GM19467 (cell line): ENCODE data around the gene HK2.
"Not testable (repeated sequence)": the region's sequence is repeated elsewhere in the genome, so short reads cannot be mapped to it uniquely, and the experiment has no call there.

Experiments used
- ATAC-seq: cut with Tn5 transposase; IDR thresholded peaks from one replicate; pipeline ENCODE4 v1.9.1; 2021; ENCODE audit warnings: mild to moderate bottlenecking, moderate library complexity; ENCODE audit not compliant: unreplicated experiment

HK2 gene

GRCh38 chr2:74893332-74893731 is 59.4 kb downstream of the HK2 start:
- no peak for ATAC-seq

GRCh38 chr2:74894272-74894981 is 60.5 kb downstream of the HK2 start:
- ATAC-seq, result no peak

- no peak for ATAC-seq
Measured at GRCh38 chr2:74895001-74895400, 61.1 kb downstream of the HK2 start.

- ATAC-seq, result no peak
Measured at GRCh38 chr2:74896232-74896631, 62.3 kb downstream of the HK2 start.

- not testable (repeated sequence) for ATAC-seq
Measured at GRCh38 chr2:74900225-74900624, 66.3 kb downstream of the HK2 start.

- no peak for ATAC-seq
Measured at GRCh38 chr2:74902281-74902860, 68.4 kb downstream of the HK2 start.

GRCh38 chr2:74906395-74906794 is 72.5 kb downstream of the HK2 start:
- ATAC-seq, result no peak

- not testable (repeated sequence) for ATAC-seq
Measured at GRCh38 chr2:74907560-74907959, 73.6 kb downstream of the HK2 start.

GRCh38 chr2:74908748-74909444 is 75.0 kb downstream of the HK2 start:
- ATAC-seq, result no peak

GRCh38 chr2:74910245-74910644 is 76.3 kb downstream of the HK2 start:
- ATAC-seq, result no peak

GRCh38 chr2:74911061-74911460 is 77.1 kb downstream of the HK2 start:
- ATAC-seq, result no peak

GRCh38 chr2:74915743-74916142 is 81.8 kb downstream of the HK2 start:
- ATAC-seq, result no peak

GRCh38 chr2:74916394-74916793 is 82.5 kb downstream of the HK2 start:
- ATAC-seq, result no peak

- no peak for ATAC-seq
Measured at GRCh38 chr2:74917702-74918619, 84.0 kb downstream of the HK2 start.

GRCh38 chr2:74919827-74920226 is 85.9 kb downstream of the HK2 start:
- ATAC-seq, result no peak

GRCh38 chr2:74921236-74921736 is 87.4 kb downstream of the HK2 start:
- no peak for ATAC-seq

GRCh38 chr2:74922592-74923227 is 88.8 kb downstream of the HK2 start:
- ATAC-seq, result no peak

GRCh38 chr2:74924463-74925265 is 90.7 kb downstream of the HK2 start:
- ATAC-seq, result no peak

GRCh38 chr2:74925361-74925786 is 91.4 kb downstream of the HK2 start:
- no peak for ATAC-seq

- no peak for ATAC-seq
Measured at GRCh38 chr2:74927621-74928020, 93.7 kb downstream of the HK2 start.
